ENCODE measurements around the gene KRTAP2-3.

Gene KRTAP2-3

DNA sequence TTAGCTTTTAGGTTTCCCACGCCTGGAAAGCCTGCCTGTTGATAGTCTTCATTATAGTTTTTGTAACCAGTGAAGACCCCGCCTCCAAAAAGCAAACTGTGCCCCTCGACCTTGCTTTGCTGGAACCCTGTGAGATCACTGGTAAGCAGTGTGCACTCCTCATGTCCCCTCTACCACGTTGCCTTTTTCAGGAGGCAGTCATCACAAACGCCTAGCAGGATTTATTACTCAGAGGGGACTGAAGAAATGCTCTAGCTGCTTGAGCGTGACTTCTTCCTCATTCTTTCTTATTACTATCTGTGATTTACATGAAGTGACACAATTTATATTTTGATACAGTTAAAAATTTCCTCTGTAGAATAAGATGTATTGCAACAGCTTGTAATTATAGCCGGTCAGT is 44.5 kb downstream of the KRTAP2-3 start:
- TF ChIP-seq, protein P1, sequence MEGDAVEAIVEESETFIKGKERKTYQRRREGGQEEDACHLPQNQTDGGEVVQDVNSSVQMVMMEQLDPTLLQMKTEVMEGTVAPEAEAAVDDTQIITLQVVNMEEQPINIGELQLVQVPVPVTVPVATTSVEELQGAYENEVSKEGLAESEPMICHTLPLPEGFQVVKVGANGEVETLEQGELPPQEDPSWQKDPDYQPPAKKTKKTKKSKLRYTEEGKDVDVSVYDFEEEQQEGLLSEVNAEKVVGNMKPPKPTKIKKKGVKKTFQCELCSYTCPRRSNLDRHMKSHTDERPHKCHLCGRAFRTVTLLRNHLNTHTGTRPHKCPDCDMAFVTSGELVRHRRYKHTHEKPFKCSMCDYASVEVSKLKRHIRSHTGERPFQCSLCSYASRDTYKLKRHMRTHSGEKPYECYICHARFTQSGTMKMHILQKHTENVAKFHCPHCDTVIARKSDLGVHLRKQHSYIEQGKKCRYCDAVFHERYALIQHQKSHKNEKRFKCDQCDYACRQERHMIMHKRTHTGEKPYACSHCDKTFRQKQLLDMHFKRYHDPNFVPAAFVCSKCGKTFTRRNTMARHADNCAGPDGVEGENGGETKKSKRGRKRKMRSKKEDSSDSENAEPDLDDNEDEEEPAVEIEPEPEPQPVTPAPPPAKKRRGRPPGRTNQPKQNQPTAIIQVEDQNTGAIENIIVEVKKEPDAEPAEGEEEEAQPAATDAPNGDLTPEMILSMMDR (IDR thresholded peaks at IDR 0.05; ENCODE audit: borderline replicate concordance, insufficient read depth, low read depth, low read length), result no peak
- H3K4me3 ChIP-seq (ENCODE audit: low read depth, low read length), result no peak overlapping the region

- no peak overlapping the region for H3K4me3 ChIP-seq (ENCODE audit: low read depth, low read length)
- TF ChIP-seq, protein P1 (IDR thresholded peaks at IDR 0.05; ENCODE audit: borderline replicate concordance, insufficient read depth, low read depth, low read length), result no peak
Measured at GRCh38 chr17:41013606-41014005, 46.3 kb downstream of the KRTAP2-3 start.

DNA sequence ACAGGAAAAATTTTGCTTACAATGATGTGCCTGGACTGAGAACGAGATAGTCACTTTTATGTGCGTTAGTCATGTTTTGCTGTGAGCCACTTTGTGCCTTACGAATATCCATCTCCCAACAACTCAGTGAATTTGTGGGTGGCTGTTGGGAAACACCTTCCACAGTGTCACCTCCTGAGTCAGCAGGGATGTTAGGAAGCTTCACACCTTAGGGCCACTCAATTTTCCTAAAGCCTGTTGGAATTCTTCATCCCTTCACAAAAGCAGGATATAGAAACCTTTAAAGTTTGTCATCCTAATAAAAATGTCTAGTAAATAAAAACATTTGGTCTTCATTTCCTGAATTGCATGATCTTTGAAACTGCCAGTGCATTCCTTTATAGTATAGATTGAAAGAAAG is 46.7 kb downstream of the KRTAP2-3 start:
- H3K4me3 ChIP-seq (ENCODE audit: low read depth, low read length), result no peak overlapping the region
- TF ChIP-seq, protein P1 (IDR thresholded peaks at IDR 0.05; ENCODE audit: borderline replicate concordance, insufficient read depth, low read depth, low read length), result no peak

- H3K4me3 ChIP-seq (ENCODE audit: low read depth, low read length), result no peak overlapping the region
- TF ChIP-seq, protein P1 (IDR thresholded peaks at IDR 0.05; ENCODE audit: borderline replicate concordance, insufficient read depth, low read depth, low read length), result no peak
Measured at GRCh38 chr17:41012326-41013120, 47.4 kb downstream of the KRTAP2-3 start.

DNA sequence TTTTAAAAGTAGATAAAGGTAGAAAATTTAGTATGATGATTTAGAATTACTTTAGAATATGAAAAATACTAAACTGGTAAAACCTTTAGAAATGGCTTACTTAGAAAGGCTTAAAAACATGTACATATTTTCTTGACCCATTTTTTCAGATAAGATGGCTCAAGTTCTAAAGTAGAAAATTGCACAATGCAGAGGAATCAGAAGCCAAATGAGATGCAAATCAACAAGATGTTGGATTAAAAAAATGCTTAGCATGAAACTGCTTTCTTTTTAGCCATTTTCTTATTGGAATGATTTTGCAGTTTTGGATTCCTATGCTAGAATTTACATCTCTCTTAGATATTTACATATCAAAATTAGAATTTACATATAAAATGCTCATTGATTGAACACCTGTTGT is 49.5 kb downstream of the KRTAP2-3 start:
- H3K4me3 ChIP-seq (ENCODE audit: low read depth, low read length), result no peak overlapping the region
- TF ChIP-seq, protein P1 (IDR thresholded peaks at IDR 0.05; ENCODE audit: borderline replicate concordance, insufficient read depth, low read depth, low read length), result no peak

GRCh38 chr17:41009936-41010335 is 50.0 kb downstream of the KRTAP2-3 start:
- TF ChIP-seq, protein P1 (IDR thresholded peaks at IDR 0.05; ENCODE audit: borderline replicate concordance, insufficient read depth, low read depth, low read length), result no peak
- no peak overlapping the region for H3K4me3 ChIP-seq (ENCODE audit: low read depth, low read length)

GRCh38 chr17:41009301-41009760 is 50.6 kb downstream of the KRTAP2-3 start:
- H3K4me3 ChIP-seq (ENCODE audit: low read depth, low read length), result no peak overlapping the region

More at GRCh38 chr17:41009301-41009760, 50.6 kb downstream of the KRTAP2-3 start:
- TF ChIP-seq, protein P1 (IDR thresholded peaks at IDR 0.05; ENCODE audit: borderline replicate concordance, insufficient read depth, low read depth, low read length), result no peak

All from GM12875 (cell line).